Loucy (cell line): ENCODE results near the gene AHCTF1.

Source experiments
- EZH2phosphoT487 ChIP-seq: fragments of 200-600 bp; IDR thresholded peaks from 2 replicates; pipeline ENCODE4 v1.6.1; 2018; ENCODE audit warnings: antibody characterized with exemption, mild to moderate bottlenecking, moderate library complexity, borderline replicate concordance
- TF ChIP-seq, protein P1 (sequence below): fragments of 200-600 bp; sonication (generic); conservative IDR thresholded peaks from 2 replicates; pipeline ENCODE4 v1.5.1; 2014; ENCODE audit warnings: mild to moderate bottlenecking, antibody characterized with exemption, low read length

DNA sequence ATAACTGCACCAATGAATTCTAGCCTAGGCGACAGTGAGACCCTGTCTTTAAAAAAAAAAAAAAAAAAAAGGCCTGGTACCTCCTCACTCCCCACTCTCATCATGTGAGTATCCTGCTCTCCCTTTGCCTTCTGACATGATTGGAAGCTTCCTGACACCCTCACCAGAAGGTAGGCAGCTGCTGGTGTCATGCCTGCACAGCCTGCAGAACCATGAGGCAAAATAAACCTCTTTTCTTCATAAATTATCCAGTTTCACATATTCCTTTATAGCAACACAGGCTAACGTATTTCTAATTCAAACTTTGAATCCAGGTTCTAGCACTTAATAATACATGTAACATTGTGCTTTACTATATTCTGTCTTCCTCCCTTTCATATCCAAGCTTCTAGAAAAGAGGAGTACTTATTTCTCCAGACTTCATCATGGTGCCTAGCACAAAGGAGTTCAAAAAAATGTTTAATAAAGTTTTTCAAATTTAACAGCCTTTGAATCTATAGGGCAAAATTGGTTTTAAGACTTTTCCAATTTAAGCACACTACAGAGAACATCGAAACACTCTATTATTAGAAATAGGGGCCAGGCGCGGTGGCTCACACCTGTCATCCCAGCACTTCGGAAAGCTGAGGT, 5.6 kb downstream of the AHCTF1 start:
- TF ChIP-seq, protein P1, sequence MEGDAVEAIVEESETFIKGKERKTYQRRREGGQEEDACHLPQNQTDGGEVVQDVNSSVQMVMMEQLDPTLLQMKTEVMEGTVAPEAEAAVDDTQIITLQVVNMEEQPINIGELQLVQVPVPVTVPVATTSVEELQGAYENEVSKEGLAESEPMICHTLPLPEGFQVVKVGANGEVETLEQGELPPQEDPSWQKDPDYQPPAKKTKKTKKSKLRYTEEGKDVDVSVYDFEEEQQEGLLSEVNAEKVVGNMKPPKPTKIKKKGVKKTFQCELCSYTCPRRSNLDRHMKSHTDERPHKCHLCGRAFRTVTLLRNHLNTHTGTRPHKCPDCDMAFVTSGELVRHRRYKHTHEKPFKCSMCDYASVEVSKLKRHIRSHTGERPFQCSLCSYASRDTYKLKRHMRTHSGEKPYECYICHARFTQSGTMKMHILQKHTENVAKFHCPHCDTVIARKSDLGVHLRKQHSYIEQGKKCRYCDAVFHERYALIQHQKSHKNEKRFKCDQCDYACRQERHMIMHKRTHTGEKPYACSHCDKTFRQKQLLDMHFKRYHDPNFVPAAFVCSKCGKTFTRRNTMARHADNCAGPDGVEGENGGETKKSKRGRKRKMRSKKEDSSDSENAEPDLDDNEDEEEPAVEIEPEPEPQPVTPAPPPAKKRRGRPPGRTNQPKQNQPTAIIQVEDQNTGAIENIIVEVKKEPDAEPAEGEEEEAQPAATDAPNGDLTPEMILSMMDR, result no peak
- TF ChIP-seq EZH2phosphoT487, result no peak
